22Rv1 (cell line): ENCODE results near the gene NFIA.

ENCODE experiments used
- H3K27ac ChIP-seq: fragments of 450-650 bp; 2 replicates; pipeline ENCODE4 v1.5.1; 2017
- ZFX ChIP-seq: fragments of 450-650 bp; IDR thresholded peaks from 2 replicates; pipeline ENCODE4 v1.6.1; 2017; ENCODE audit warnings: antibody characterized with exemption, borderline replicate concordance
- TF ChIP-seq, protein P1 (sequence below): fragments of 450-650 bp; IDR thresholded peaks from 2 replicates; pipeline ENCODE4 v1.5.1; 2017; ENCODE audit warnings: mild to moderate bottlenecking

The NFIA gene

DNA sequence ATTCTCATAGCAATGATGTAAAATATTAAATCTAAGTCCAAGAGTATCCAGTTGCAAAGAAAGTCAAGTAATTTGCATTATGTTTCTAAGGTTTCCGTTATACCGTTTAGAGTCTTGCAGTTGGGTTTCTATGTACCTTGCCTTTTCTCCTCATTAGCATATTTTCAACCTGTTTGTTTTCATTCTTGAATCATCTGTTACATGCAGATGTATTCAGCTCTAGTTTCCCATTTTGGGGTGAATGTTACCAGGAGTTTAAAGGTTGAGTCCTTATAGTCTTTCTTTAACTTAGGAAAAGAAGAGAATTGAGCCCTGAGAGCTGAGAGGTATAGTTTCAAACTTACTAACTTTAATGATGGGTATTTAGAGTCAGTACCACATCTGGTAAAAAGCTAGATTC lies 139.9 kb downstream of the NFIA start:
- no peak overlapping the region for H3K27ac ChIP-seq
- TF ChIP-seq ZFX = no peak
- TF ChIP-seq, protein P1, sequence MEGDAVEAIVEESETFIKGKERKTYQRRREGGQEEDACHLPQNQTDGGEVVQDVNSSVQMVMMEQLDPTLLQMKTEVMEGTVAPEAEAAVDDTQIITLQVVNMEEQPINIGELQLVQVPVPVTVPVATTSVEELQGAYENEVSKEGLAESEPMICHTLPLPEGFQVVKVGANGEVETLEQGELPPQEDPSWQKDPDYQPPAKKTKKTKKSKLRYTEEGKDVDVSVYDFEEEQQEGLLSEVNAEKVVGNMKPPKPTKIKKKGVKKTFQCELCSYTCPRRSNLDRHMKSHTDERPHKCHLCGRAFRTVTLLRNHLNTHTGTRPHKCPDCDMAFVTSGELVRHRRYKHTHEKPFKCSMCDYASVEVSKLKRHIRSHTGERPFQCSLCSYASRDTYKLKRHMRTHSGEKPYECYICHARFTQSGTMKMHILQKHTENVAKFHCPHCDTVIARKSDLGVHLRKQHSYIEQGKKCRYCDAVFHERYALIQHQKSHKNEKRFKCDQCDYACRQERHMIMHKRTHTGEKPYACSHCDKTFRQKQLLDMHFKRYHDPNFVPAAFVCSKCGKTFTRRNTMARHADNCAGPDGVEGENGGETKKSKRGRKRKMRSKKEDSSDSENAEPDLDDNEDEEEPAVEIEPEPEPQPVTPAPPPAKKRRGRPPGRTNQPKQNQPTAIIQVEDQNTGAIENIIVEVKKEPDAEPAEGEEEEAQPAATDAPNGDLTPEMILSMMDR = no peak

DNA sequence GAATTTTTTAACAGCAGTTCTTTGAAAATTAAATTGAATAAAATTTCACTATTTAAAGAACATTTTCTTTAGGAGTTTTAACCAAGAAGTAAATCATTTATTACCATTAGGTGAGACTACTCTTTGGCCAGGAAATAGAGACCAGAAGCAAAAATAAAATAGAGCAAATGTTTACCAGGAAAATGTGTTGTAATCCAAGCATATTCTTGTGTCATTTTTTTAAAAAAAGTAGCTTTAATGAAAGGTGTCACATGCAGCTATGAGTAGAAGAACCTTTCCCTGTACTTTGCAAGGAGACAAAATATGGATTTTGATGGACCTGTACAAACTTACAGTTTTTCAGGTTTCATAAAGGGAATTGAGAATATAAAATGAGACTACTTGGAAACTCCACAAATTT lies 140.8 kb downstream of the NFIA start:
- TF ChIP-seq ZFX = no peak
- TF ChIP-seq, protein P1 = no peak
- H3K27ac ChIP-seq = no peak overlapping the region

GRCh38 chr1:61224609-61225008 lies 142.2 kb downstream of the NFIA start:
- TF ChIP-seq, protein P1 = no peak
- TF ChIP-seq ZFX = no peak
- no peak overlapping the region for H3K27ac ChIP-seq

- no peak overlapping the region for H3K27ac ChIP-seq
- TF ChIP-seq, protein P1 = no peak
- TF ChIP-seq ZFX = no peak
Measured at GRCh38 chr1:61225478-61225877, 143.1 kb downstream of the NFIA start.

- no peak for TF ChIP-seq ZFX
- TF ChIP-seq, protein P1 = no peak
- H3K27ac ChIP-seq = no peak overlapping the region
Measured at GRCh38 chr1:61226791-61227567, 144.6 kb downstream of the NFIA start.

DNA sequence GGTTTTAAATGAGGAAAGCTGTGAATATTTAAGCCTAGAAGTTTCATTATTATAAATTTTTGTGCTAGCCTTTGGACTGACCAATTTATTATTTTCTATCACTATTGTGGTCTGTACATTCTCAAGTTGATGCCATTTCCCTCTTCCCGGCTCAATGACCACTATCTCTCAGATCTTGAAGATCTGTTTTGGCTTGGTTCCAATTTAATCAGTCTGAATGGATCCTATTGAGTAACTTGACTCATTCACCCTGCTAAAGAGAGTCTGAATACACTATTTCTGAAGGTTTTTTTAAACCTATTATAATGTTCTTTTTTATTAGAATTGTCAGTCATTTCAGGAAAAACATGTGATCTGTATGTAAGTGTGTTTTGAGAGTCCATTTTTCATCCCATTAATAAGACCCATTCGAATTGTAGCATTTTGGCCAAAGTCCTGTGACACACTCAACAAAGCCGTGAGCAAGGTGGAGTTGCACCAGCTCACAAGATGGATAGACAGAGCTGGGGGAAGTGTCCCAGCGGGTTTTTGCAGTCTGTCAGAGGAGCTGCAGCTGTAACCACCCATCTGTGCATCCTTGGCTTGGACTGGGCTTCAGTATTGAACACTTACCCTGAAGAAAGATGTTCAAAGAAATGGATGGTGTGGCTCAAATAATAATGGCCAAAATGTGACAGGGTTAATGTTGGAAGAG lies 145.6 kb downstream of the NFIA start:
- TF ChIP-seq ZFX = no peak
- no peak overlapping the region for H3K27ac ChIP-seq

DNA sequence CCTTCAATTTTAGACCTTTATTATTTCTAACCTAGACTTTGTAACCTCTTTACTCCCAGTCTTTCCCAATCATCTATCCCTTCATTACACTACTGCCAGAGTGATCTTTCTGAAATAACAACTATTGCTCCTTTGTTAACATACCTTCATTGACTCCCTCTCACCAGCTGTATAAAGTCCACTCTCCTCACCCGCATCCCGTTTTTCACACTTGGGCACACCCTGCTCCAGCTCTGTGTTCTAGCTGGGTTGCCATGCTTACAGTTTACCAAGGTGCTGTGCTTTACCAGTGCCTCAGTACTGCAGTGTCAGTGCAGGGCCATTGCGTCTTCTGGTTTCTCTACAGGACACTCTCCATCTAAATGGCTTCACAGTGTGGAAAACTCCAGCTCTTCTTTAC lies 148.2 kb downstream of the NFIA start:
- H3K27ac ChIP-seq = no peak overlapping the region
- no peak for TF ChIP-seq ZFX
- TF ChIP-seq, protein P1 = no peak

GRCh38 chr1:61231795-61232194 lies 149.4 kb downstream of the NFIA start:
- H3K27ac ChIP-seq = no peak overlapping the region
- TF ChIP-seq ZFX = no peak
- TF ChIP-seq, protein P1 = no peak
